Smooth muscle cell (in vitro differentiated cells): ENCODE data around the gene CUL2. TPM values are rescaled to one million over a fixed set of nuclear protein-coding genes. Genes with fewer than 3 reads are reported as not detected.

Experiments
- DNase-seq: peaks from one replicate; lab custom pipeline; 2025; ENCODE audit not compliant: unreplicated experiment; lab: John Stamatoyannopoulos, UW
- H2AFZ ChIP-seq: fragments of 200-600 bp; sonication (generic); 2 replicates; pipeline ENCODE4 v1.6.0; 2016; ENCODE audit warnings: antibody characterized with exemption, low read depth, mild to moderate bottlenecking
- H3F3A ChIP-seq: fragments of 200-600 bp; sonication (generic); 2 replicates; pipeline ENCODE4 v1.6.0; 2017; ENCODE audit warnings: antibody characterized with exemption, low read depth
- H3K27ac ChIP-seq: fragments of 200-600 bp; sonication (generic); 2 replicates; pipeline ENCODE4 v1.5.1; 2016; ENCODE audit warnings: low read depth, mild to moderate bottlenecking
- H3K27me3 ChIP-seq: fragments of 200-600 bp; sonication (generic); 2 replicates; pipeline ENCODE4 v1.6.1; 2016; ENCODE audit warnings: low read depth, mild to moderate bottlenecking
- H3K36me3 ChIP-seq: fragments of 200-600 bp; sonication (generic); 2 replicates; pipeline ENCODE4 v1.5.1; 2016; ENCODE audit warnings: low read depth
- H3K4me1 ChIP-seq: fragments of 200-600 bp; sonication (generic); 2 replicates; pipeline ENCODE4 v1.5.1; 2016; ENCODE audit warnings: low read depth
- H3K4me2 ChIP-seq: fragments of 200-600 bp; sonication (generic); 2 replicates; pipeline ENCODE4 v1.6.0; 2016; ENCODE audit warnings: mild to moderate bottlenecking
- H3K4me3 ChIP-seq: fragments of 200-600 bp; sonication (generic); 2 replicates; pipeline ENCODE4 v1.5.1; 2016; ENCODE audit warnings: mild to moderate bottlenecking
- H3K79me2 ChIP-seq: fragments of 200-600 bp; sonication (generic); 2 replicates; pipeline ENCODE4 v1.6.0; 2016; ENCODE audit warnings: low read depth, mild to moderate bottlenecking
- H3K9ac ChIP-seq: fragments of 200-600 bp; sonication (generic); 2 replicates; pipeline ENCODE4 v1.6.0; 2016; ENCODE audit warnings: low read depth
- H3K9me3 ChIP-seq: fragments of 200-600 bp; sonication (generic); replicated peaks from 2 replicates; pipeline ENCODE4 v1.5.1; 2016; ENCODE audit warnings: low read depth
- H4K20me1 ChIP-seq: fragments of 200-600 bp; sonication (generic); 2 replicates; pipeline ENCODE4 v1.6.0; 2016; ENCODE audit warnings: low read depth
- whole genome bisulfite sequencing: methylation state at CpG from one replicate; pipeline ENCODE4 v1.1.7; 2016; ENCODE audit warnings: low lambda C conversion rate; 5-methylcytosine and 5-hydroxymethylcytosine counted together
- polyA plus RNA-seq: library from polyadenylated mRNA; unstranded; fragments of >200 nt; fragmentation: Nextera tagmentation; extraction: Ambion mirVana; gene quantifications from 2 replicates; pipeline ENCODE4 v1.2.1, GENCODE V29; 2016
- total RNA-seq: library from RNA; depleted of rRNA; stranded (reverse); fragments of >200 nt; gene quantifications from 2 replicates; pipeline ENCODE4 v1.2.3, GENCODE V29; 2014
- TF ChIP-seq, protein P1 (sequence below): fragments of 200-600 bp; sonication (generic); IDR thresholded peaks from 2 replicates; pipeline ENCODE4 v1.5.1; 2017; ENCODE audit warnings: borderline replicate concordance, mild to moderate bottlenecking, antibody characterized with exemption; ENCODE audit not compliant: insufficient read depth, poor library complexity, severe bottlenecking

The CUL2 gene
- total and polyA plus RNA-seq, 2 experiments from 2014 or later: 38.7 to 39.6 TPM

DNA sequence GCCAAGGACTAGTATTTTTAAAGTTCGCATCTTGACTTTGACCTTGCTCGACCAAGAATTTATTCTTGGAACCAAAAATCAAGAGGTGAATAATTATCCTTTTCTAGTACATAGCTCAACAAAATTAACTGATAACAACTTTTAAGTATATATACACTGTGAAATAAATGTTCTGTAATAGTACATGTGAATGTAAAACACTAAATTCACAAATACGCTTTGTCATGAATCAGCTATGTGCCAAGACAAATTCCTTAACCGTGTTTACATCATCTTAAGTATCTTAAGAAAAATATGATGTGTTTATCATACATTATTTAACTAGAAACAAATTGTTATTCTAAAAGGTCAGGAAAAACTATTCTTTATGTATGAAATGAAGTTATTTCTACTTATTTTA lies 83.3 kb downstream of the CUL2 start:
- WGBS: 98% methylated on average over 4 of the region's 4 CpGs
- TF ChIP-seq, protein P1, sequence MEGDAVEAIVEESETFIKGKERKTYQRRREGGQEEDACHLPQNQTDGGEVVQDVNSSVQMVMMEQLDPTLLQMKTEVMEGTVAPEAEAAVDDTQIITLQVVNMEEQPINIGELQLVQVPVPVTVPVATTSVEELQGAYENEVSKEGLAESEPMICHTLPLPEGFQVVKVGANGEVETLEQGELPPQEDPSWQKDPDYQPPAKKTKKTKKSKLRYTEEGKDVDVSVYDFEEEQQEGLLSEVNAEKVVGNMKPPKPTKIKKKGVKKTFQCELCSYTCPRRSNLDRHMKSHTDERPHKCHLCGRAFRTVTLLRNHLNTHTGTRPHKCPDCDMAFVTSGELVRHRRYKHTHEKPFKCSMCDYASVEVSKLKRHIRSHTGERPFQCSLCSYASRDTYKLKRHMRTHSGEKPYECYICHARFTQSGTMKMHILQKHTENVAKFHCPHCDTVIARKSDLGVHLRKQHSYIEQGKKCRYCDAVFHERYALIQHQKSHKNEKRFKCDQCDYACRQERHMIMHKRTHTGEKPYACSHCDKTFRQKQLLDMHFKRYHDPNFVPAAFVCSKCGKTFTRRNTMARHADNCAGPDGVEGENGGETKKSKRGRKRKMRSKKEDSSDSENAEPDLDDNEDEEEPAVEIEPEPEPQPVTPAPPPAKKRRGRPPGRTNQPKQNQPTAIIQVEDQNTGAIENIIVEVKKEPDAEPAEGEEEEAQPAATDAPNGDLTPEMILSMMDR: no peak
- Histone ChIP-seq H3K27me3 (no peaks in the 10 kb centered on the region), H3K36me3 (no peaks in the 10 kb centered on the region), H3K79me2 (no peaks in the 10 kb centered on the region), H4K20me1 (no peaks in the 10 kb centered on the region), H3K27ac (no peak overlapping the region), H3K4me1 (no peaks in the 10 kb centered on the region), H3K4me2 (no peak overlapping the region), H3F3A (peaks cover 4% of the 10 kb centered on the region), H2AFZ (no peak overlapping the region), H3K9me3 (no peaks in the 10 kb centered on the region), H3K4me3 (no peak overlapping the region), H3K9ac (no peak overlapping the region)
- DNase-seq: no peak

DNA sequence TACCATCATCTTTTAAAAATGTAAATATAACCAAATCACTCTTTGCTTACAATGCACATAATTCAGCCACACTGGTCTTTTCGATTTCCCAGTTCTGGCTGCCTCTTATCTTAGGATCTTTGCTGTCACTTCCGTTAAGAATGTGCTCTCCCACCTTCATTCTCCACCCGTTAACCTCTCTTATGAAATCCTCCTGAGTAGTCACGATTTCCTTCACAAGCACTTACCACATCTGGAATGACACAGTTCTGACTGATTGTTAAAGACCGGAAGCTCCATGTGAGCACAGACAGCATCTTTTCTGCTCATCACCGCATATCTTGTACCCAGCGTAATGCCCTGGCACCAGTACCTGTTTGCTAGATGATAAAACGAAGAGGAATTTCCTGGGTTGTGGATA lies 84.3 kb downstream of the CUL2 start:
- Histone ChIP-seq H3K9me3 (no peaks in the 10 kb centered on the region), H3K27me3 (no peaks in the 10 kb centered on the region), H3K36me3 (no peaks in the 10 kb centered on the region), H3K27ac (no peak overlapping the region), H3K4me2 (no peak overlapping the region), H3K4me1 (no peaks in the 10 kb centered on the region), H3F3A (peaks cover 4% of the 10 kb centered on the region), H3K4me3 (no peak overlapping the region), H2AFZ (no peak overlapping the region), H4K20me1 (no peaks in the 10 kb centered on the region), H3K9ac (no peak overlapping the region), H3K79me2 (no peaks in the 10 kb centered on the region)
- TF ChIP-seq, protein P1: no peak
- DNase-seq: no peak
- WGBS: 80% methylated on average over 8 of the region's 8 CpGs

DNA sequence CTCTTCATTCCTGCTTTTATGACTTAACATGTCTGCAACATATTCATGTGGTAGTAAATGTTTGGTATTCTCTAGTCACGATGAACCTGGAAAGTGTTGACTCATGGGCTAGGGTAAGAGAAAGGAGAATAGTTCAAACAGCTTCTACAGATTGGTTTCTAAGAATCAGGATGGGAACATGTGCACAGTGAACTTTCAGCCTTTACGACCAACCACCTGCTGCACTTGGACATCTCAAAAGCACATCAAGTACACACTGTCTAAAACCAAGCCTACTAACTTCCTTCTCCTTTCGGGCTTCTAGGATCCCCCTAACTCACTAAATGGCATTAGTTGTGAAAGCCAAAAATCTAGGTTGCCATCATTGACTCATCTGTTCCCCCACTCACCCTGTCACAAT lies 85.5 kb downstream of the CUL2 start:
- no peaks in the 10 kb centered on the region for H3K9me3 ChIP-seq
- H2AFZ ChIP-seq: no peak overlapping the region
- H3F3A ChIP-seq: peaks cover 4% of the 10 kb centered on the region
- TF ChIP-seq, protein P1: no peak
- no peaks in the 10 kb centered on the region for H3K27me3 ChIP-seq
- H4K20me1 ChIP-seq: no peaks in the 10 kb centered on the region
- H3K4me2 ChIP-seq: no peak overlapping the region
- DNase-seq: no peak
- WGBS: 93% methylated on average over 3 of the region's 3 CpGs
- no peaks in the 10 kb centered on the region for H3K36me3 ChIP-seq
- H3K9ac ChIP-seq: no peak overlapping the region
- H3K4me1 ChIP-seq: no peaks in the 10 kb centered on the region
- no peaks in the 10 kb centered on the region for H3K79me2 ChIP-seq
- H3K27ac ChIP-seq: no peak overlapping the region
- no peak overlapping the region for H3K4me3 ChIP-seq

DNA sequence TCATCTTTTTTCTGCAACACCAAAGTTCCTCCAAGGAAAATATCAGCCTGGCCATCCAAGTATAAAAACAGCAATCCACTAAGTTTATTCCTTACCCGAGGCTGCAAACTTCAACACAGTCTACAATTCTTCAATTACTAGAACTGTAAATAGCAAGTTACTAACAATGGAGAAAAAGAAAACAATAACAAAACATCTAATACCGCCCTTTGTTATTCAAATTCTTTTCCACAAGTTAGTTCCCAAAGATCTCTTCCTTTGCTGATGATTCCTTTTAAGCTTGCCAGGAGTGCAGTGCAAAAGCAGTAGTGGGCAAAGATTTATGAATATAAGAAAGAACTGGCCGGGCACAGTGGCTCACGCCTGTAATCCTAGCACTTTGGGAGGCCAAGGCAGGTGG lies 86.2 kb downstream of the CUL2 start:
- no peak overlapping the region for H2AFZ ChIP-seq
- no peak overlapping the region for H3K9ac ChIP-seq
- peaks cover 4% of the 10 kb centered on the region for H3F3A ChIP-seq
- no peak overlapping the region for H3K4me3 ChIP-seq
- no peaks in the 10 kb centered on the region for H3K9me3 ChIP-seq
- no peak for DNase-seq
- TF ChIP-seq, protein P1: no peak
- H3K4me2 ChIP-seq: no peak overlapping the region
- no peaks in the 10 kb centered on the region for H3K4me1 ChIP-seq
- no peaks in the 10 kb centered on the region for H4K20me1 ChIP-seq
- no peaks in the 10 kb centered on the region for H3K36me3 ChIP-seq
- no peak overlapping the region for H3K27ac ChIP-seq
- H3K27me3 ChIP-seq: no peaks in the 10 kb centered on the region
- 84% methylated on average over 4 of the region's 4 CpGs for WGBS
- H3K79me2 ChIP-seq: no peaks in the 10 kb centered on the region
